ENCODE results near the gene ZBTB45.

DNA sequence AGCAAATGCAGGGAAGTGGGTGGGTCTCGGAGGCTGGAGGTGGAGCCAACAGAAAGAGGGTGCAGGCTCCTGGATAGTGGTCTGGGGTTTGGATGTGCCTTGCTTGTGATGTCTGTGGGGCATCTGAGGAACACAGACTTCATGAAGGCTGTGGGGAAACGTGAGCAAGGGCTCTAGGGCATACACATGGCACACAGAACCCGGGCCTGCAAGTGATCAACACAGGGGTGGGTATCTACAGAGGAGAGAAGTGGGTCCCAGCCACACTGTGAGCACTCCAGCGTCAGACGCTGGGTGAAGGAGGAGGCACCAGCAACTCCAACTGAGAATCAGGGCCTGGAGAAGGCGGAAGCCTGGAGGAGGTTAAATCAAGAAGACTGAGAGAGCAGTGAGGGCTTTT lies 44.2 kb upstream of the ZBTB45 start:
- TF ChIP-seq, protein P1, sequence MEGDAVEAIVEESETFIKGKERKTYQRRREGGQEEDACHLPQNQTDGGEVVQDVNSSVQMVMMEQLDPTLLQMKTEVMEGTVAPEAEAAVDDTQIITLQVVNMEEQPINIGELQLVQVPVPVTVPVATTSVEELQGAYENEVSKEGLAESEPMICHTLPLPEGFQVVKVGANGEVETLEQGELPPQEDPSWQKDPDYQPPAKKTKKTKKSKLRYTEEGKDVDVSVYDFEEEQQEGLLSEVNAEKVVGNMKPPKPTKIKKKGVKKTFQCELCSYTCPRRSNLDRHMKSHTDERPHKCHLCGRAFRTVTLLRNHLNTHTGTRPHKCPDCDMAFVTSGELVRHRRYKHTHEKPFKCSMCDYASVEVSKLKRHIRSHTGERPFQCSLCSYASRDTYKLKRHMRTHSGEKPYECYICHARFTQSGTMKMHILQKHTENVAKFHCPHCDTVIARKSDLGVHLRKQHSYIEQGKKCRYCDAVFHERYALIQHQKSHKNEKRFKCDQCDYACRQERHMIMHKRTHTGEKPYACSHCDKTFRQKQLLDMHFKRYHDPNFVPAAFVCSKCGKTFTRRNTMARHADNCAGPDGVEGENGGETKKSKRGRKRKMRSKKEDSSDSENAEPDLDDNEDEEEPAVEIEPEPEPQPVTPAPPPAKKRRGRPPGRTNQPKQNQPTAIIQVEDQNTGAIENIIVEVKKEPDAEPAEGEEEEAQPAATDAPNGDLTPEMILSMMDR (conservative IDR thresholded peaks at IDR 0.05; ENCODE audit: low read length): no peak
- TF ChIP-seq EZH2phosphoT487 (IDR thresholded peaks at IDR 0.05; ENCODE audit: borderline replicate concordance): no peak
